Stimulated activated CD4-positive, alpha-beta T cell treated with anti-CD3 and anti-CD28 coated beads, Interleukin-4, amount 100 ng/mL, for 48 hours (primary cell): ENCODE measurements around the gene PRPF19.

ENCODE experiments used
- DNase-seq, 2 donors: peaks; one replicate each; pipeline ENCODE4 v3.0.0-alpha.2; 2020; ENCODE audit warnings: low read depth in 2 of 2

PRPF19 gene

GRCh38 chr11:60906132-60906972, at the start of gene PRPF19:
PRPF19 (minus strand) TSS chr11:60906585; CDS start chr11:60906382, 203 bp downstream.
- DNase-seq = peak; percentile 97 to 99

DNA sequence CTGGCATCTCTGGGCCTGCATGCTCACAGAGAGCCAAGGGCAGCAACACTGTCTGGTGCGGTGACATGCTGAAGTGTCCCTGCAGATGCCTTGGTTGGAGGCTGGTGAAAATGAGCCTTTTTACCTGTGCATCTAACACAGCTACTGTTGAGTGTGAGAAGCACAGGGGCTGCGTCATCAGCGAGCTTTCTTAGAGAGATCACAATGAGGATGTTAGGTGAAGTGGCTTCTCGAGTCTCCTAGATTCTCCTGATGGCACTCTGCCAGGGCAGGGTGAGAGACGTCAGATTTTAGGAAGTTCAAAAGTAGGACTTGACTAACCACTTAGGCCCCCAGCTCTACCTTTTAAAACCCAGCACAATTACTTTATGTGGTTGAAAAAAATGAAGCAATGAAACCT, 49.2 kb upstream of the PRPF19 start:
- DNase-seq = no peak

- no peak for DNase-seq
These were observed 48.0 kb upstream of the PRPF19 start for GRCh38 chr11:60954421-60954820.

- DNase-seq = no peak
These were observed 47.4 kb upstream of the PRPF19 start for GRCh38 chr11:60953781-60954180.

DNA sequence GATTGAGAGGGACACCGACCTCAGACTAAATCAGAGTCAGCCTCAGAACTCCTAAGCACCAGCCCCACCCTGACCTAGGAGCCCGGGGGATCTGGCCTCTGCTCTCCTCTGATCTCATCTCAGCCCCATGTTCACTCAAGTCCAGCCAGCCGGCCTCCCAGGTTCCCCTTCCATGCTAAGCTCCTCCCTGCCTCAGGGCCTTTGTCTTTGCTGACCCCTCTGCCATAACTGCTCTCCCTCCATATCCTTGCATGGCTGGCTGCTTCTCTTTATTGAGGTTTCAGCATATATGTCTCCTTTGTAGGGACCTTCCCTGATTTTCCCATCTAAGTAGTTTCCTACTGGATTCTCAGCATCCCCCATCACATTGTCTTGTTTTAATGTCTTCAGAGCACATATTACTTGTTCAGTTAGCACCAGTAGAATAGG, 46.4 kb upstream of the PRPF19 start:
- DNase-seq = no peak

- no peak for DNase-seq
These were observed 45.7 kb upstream of the PRPF19 start, which contains the start of gene SLC15A3 for GRCh38 chr11:60951904-60952741. SLC15A3 (minus strand) TSS chr11:60952176; CDS start chr11:60951551, 625 bp downstream.

GRCh38 chr11:60951606-60951903, 45.2 kb upstream of the PRPF19 start:
- DNase-seq = no peak

DNA sequence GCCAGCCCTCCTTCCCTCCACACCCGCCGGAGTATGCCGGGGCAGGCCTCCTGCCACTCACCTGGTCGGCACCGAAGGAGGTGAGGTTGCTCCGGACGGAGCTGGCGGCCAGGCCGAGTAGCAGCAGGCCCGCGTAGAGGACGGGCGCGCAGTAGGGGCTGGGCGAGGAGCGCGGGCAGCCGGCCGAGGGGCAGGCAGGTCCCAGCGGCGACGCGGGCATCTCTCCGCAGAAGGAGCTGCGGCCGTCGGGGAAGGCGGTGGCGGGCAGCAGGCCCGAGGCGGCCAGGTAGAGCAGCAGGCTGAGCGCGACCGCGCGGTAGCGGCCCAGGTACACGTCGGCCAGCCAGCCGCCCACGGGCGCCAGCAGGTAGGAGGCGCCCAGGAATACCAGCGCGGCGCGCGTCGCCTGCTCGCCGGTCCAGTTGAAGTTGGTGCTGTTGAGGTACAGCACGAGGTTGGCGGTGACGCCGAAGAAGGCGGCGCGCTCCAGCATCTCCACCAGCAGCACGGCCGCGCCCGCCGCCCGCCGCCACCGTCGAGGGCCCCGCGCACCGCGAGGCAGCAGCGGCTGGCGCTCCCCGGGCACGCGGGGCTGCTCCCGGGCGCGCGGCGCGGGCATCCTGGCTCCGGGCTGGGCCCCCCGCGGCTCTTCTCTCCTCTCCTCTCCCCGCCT, 44.7 kb upstream of the PRPF19 start:
- DNase-seq = no peak

GRCh38 chr11:60950024-60950423, 43.6 kb upstream of the PRPF19 start:
- no peak for DNase-seq

GRCh38 chr11:60948250-60948649, 41.9 kb upstream of the PRPF19 start:
- no peak for DNase-seq

DNA sequence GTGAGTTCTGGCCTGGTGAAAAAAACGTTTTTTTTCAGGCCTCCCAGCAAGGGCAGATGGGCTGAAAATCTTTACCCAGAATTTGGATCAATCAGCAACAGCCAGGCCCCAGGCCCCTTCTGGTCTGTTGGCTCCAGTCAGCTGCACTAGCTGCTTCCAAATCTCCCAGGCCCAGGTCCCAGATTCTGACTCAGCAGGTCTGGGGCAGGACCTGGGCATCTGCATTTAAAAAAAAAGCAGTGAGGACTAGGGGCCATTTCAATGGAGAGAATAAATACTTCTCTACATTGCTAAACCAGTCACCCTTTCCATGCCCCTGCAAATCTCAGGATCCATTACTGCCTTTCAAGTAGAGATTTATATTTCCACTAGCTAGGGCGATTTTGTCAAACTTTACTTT, 41.3 kb upstream of the PRPF19 start:
- no peak for DNase-seq

- DNase-seq = no peak
These were observed 40.3 kb upstream of the PRPF19 start for GRCh38 chr11:60946601-60947264.

DNA sequence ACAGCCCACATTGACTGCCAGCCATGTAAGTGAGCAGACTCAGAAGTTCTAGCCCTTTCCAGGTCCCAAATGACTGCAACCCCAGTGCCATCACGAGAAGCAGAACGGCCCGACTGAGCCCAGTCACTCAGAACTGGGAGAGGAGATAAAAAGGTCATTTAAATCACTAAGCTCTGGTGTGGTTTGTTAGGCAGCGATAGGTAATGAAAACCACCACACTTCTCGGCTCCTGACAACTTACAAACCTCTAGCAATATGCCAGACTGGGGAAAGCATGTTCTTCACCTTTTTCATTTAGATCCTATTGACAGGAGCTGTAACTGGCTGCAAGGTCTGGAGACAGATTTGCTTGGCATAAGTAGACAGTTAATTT, 38.9 kb upstream of the PRPF19 start:
- DNase-seq = no peak

GRCh38 chr11:60944490-60945294, 38.3 kb upstream of the PRPF19 start:
- no peak for DNase-seq

- DNase-seq = no peak
These were observed 36.7 kb upstream of the PRPF19 start for GRCh38 chr11:60942970-60943565.

GRCh38 chr11:60942219-60942618, 35.8 kb upstream of the PRPF19 start:
- no peak for DNase-seq

DNA sequence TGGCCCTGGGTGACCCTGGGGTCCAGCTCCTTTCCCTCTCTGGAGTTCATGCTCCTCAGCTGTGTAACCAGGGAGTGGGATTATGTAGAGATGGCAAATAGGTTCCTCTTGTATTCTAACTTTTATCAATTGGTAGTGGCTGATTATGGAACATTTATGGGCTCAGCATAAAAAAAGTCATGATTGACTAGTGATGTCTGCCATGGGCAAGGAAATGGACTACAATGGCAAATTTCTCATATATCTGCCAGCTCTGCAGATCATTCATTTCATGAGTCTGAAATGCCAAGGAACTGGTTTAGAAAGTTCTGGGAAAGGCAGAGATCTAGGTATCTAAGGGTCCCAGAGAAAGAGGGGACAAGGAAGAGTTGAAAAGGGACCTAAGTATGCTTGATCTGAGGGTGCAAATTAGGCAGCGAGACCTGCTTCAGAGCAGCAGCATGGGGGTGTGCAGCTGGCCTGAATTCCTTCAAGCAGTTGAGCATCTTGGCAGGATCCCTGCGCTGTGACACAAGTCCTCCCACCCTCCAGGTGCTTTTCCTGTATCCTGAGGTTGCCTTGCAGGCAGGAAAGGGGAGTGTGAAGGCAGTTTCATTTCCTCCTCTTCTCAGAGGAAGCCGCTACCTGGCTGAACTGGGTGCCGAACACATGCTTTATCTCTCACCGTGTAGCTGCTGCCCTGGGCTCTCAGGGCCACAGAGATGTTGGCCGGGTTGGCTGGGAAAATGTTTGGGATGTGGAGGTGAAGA, 35.2 kb upstream of the PRPF19 start:
- DNase-seq = no peak

- no peak for DNase-seq
These were observed 33.5 kb upstream of the PRPF19 start for GRCh38 chr11:60939855-60940254.

DNA sequence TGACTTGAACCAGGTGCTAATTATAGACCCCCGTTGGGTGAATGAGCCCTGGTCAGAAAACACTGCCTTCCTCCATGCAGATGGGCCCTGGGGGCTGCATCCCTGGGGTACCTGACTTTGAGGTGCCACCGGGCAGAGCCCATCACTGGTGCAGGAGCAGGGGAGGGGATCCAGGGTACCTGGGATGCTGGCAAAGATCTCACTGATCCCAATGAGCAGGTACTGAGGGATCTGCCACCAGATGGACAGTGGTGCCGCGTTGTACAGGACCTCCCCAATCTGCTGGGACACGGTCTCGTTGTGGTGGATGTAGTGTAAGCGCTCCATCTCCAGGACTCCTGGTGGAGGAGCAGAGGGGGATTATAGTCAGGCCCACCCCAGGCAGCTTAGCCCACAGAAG, 32.9 kb upstream of the PRPF19 start:
- DNase-seq = no peak

DNA sequence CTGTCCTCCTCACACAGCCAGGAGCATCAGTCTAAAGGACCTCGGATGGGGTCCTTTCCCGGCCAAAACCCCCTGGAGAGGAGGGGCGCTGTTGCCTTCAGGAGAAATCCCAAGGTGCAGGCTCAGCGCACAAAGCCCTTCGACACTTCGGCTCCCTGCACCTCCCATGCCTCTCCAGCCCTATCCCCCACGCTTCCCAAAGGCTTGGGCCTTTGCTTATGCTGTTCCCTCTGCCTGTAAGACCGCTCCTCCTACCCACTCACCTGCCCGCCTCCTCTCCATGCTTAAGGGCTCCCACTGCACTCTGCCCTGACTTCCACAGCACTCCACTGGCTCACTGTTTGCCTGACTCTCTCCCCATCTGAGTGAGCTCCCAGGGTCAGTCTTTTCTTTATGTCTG, 32.1 kb upstream of the PRPF19 start:
- DNase-seq = no peak
